Heart left ventricle (tissue), 16 donors: ENCODE measurements around the gene USP48. TPM values are rescaled to one million over a fixed set of nuclear protein-coding genes. Genes with fewer than 3 reads are reported as not detected.

Experiments used
- ATAC-seq, 4 donors: fragments of 200-7000 bp; cut with Tn5 transposase; one replicate each; pipeline ENCODE4 v1.9.1; 2020 to 2022; ENCODE audit warnings: moderate library complexity in 4 of 4, mild to moderate bottlenecking in 3 of 4, moderate number of reproducible peaks in 1 of 4
- DNase-seq, 5 donors: peaks; one replicate each; pipeline ENCODE4 v3.0.0-alpha.2; 2020
- H3K27ac ChIP-seq, 12 donors: fragments of 200-600 bp; sonication (generic) in 4 of 12; one replicate each; pipeline versions ENCODE4 v1.5.0 to v1.8.0; 2016 to 2022; ENCODE audit warnings: mild to moderate bottlenecking in 2 of 12
- H3K27me3 ChIP-seq, 9 donors: fragments of 200-600 bp; sonication (generic) in 2 of 9; one replicate each; pipeline versions ENCODE4 v1.5.1 to v1.8.0; 2016 to 2022; ENCODE audit warnings: mild to moderate bottlenecking in 3 of 9
- H3K36me3 ChIP-seq, 9 donors: fragments of 200-600 bp; sonication (generic) in 2 of 9; one replicate each; pipeline versions ENCODE4 v1.5.0 to v1.8.0; 2018 to 2022; ENCODE audit warnings: mild to moderate bottlenecking in 2 of 9
- H3K4me1 ChIP-seq, 12 donors: fragments of 200-600 bp; sonication (generic) in 4 of 12; one replicate each; pipeline versions ENCODE4 v1.5.0 to v1.8.0; 2016 to 2022; ENCODE audit warnings: mild to moderate bottlenecking in 3 of 12
- H3K4me3 ChIP-seq, 12 donors: fragments of 200-600 bp; sonication (generic) in 4 of 12; one replicate each; pipeline versions ENCODE4 v1.5.0 to v1.8.0; 2017 to 2022; ENCODE audit warnings: mild to moderate bottlenecking in 9 of 12, moderate library complexity in 4 of 12
- H3K9me3 ChIP-seq, 12 donors: fragments of 200-600 bp; sonication (generic) in 4 of 12; one replicate each; pipeline versions ENCODE4 v1.5.0 to v1.8.0; 2016 to 2022; ENCODE audit warnings: mild to moderate bottlenecking in 1 of 12
- CTCF ChIP-seq, 12 donors: fragments of 200-600 bp; sonication (generic) in 4 of 12; IDR thresholded peaks; one replicate each; pipeline versions ENCODE4 v1.5.0 to v1.8.0; 2018 to 2022; ENCODE audit warnings: antibody characterized with exemption in 12 of 12, mild to moderate bottlenecking in 5 of 12
- POLR2A ChIP-seq, 2 donors: fragments of 450-650 bp; IDR thresholded peaks; one replicate each; pipeline ENCODE4 v1.6.1; 2017; ENCODE audit warnings: antibody characterized with exemption in 2 of 2, mild to moderate bottlenecking in 2 of 2, moderate library complexity in 2 of 2
- WGBS, 4 donors: extraction: QIAGEN DNeasy Blood & Tissue Kit in 2 of 4; methylation state at CpG; one replicate each; pipeline versions ENCODE4 v1.1.5 to v1.1.7; 2013 to 2018; 5-methylcytosine and 5-hydroxymethylcytosine counted together
- intact Hi-C, 10 donors: fragments of 100-400 bp; cut with DNase I; formaldehyde crosslinking; loops; one replicate each; pipeline versions ENCODE4 v1.11.1 to v1.14.2; 2022
- polyA plus RNA-seq, 2 donors: library from polyadenylated mRNA; stranded (reverse); fragments of 200-250 nt; gene quantifications; one replicate each; pipeline ENCODE4 v1.2.3, GENCODE V29; 2013
- total RNA-seq, 9 donors: library from RNA; depleted of rRNA in 2 of 9; stranded (reverse); fragments of >200 nt in 2 of 9; fragmentation: NEBNext Ultra II Directional in 3 of 9; extraction: Animal tissue kit (Norgen Biotek cat#: 25700) in 3 of 9; gene quantifications; one replicate each; pipeline versions ENCODE4 v1.1.0 to v1.2.4, GENCODE V29; 2016 to 2023
- donor health status: ischemic (EF 13 %, LVEDD 7.1; RV severe dilation, severe dysfunction).
- donor health status: healthy with polysubstance abuse.
- donor health status: DM: no; HTN: yes; CAD: no.
- donor health status: DM: no; HTN: no; CAD: no.
- donor health status: ischemic (EF 25% LVEDD 6.9; RV normal size, moderate dysfunction).
- donor health status: ischemic (EF 25% LVEDD 5.7; RV mildly dilated, moderate dysfunction).
- donor health status: healthy.
- donor health status: DM: yes; HTN: yes; CAD: no.
- donor health status: ischemic (EF 35%, LVEDD 5.7; RV mildly dilated, moderate dysfunction).
- donor health status: nonischemic (EF 11% LVEDD 7.7; RV severe dilation, severe dysfunction).
- donor health status: DM: yes; HTN: yes; CAD: no.
- donor health status: PGD.
- donor health status: ischemic (EF 29% LVEDD 5.4; RV normal size, mild dysfunction).
- donor health status: nonischemic (EF 23%, LVEDD 6.1; RV moderate dilation, normal function).

The USP48 gene
- total and polyA plus RNA-seq, 11 donors, result 17.3 to 45.5 (median 38.8) TPM

DNA sequence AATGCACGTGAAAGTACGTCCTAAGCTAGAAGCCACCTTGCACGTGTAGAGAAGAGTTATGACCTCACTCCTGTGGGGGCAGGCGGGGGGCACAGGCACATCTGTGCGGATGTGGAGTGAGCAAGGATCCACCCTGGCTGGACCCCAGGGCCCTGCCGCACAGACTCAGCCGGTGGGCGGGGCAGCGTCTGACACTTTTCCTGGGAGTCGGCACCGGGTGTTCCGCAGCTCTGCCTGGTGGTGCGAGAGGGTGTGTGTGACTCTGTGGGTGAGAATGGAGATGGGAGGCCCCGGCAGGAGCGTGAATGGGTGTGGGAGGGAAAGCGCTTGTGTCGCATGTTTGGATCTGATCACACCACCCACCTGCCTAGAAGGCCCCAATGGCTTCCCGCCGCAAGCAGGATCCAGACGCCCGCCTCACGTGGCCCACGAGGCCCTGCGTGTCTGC, 143.3 kb downstream of the USP48 start:
- no peak for ATAC-seq
- Histone ChIP-seq H3K4me3 (no peak overlapping the region), H3K4me1 (peaks cover 0 to 27% (median 0%) of the 10 kb centered on the region in 12 donors), H3K36me3 (no peaks in the 10 kb centered on the region), H3K9me3 (no peaks in the 10 kb centered on the region), H3K27me3 (peaks cover 0 to 12% (median 0%) of the 10 kb centered on the region in 9 donors), H3K27ac (peak overlapping the region in 2 of 12 donors; percentile 45 to 64)
- TF ChIP-seq CTCF (IDR thresholded peaks at IDR 0.05) (no peak), POLR2A (IDR thresholded peaks at IDR 0.05) (no peak)
- DNase-seq, result no peak
- 46 to 53% (median 50%) methylated on average over 22 to 24 of the region's 24 CpGs for WGBS, 4 donors
- intact Hi-C loops, result no loop called here

GRCh38 chr1:21638531-21639341, 144.2 kb downstream of the USP48 start:
- no peak overlapping the region for H3K4me3 ChIP-seq
- no peaks in the 10 kb centered on the region for H3K36me3 ChIP-seq
- peak in 3 of 4 donors; percentile 67 to 85 (median 75) for ATAC-seq
- peak in 2 of 5 donors; percentile 54 to 73 for DNase-seq
- peak overlapping the region in 4 of 12 donors; percentile 28 to 64 (median 48) for H3K27ac ChIP-seq
- TF ChIP-seq CTCF (IDR thresholded peaks at IDR 0.05) (no peak), POLR2A (IDR thresholded peaks at IDR 0.05) (no peak)
- H3K4me1 ChIP-seq, result peaks cover 0 to 27% (median 0%) of the 10 kb centered on the region in 12 donors
- H3K27me3 ChIP-seq, result peaks cover 0 to 12% (median 0%) of the 10 kb centered on the region in 9 donors
- no peaks in the 10 kb centered on the region for H3K9me3 ChIP-seq
- intact Hi-C loops, result no loop called here
- 30 to 37% (median 33%) methylated on average over 6 to 10 of the region's 10 CpGs for WGBS, 4 donors

DNA sequence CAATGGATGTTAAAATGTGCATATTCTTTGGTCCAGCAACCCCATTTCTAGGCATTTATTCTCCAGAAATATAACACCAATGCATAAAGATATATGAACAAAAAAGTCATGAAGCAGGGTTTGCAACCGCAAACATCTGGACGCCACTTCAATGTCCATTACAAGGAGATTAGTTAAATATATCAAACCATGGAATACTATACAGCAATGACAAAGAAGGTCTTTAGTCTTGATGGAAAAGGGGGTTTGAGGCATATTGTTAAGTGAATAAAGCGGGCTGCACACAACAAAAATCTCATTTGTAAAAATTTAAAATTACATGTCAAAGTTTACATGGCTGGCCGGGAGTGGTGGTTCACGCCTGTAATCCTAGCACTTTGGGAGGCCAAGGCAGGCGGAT, 145.4 kb downstream of the USP48 start:
- intact Hi-C loops, result no loop called here
- no peak overlapping the region for H3K27ac ChIP-seq
- 88 to 96% (median 96%) methylated on average over 6 of the region's 6 CpGs for WGBS, 4 donors
- H3K4me1 ChIP-seq, result peaks cover 0 to 26% (median 0%) of the 10 kb centered on the region in 12 donors
- no peak overlapping the region for H3K4me3 ChIP-seq
- no peaks in the 10 kb centered on the region for H3K9me3 ChIP-seq
- ATAC-seq (no peak), DNase-seq (no peak)
- no peak for TF ChIP-seq CTCF (IDR thresholded peaks at IDR 0.05)
- TF ChIP-seq POLR2A (IDR thresholded peaks at IDR 0.05), result no peak
- H3K27me3 ChIP-seq, result peaks cover 0 to 15% (median 0%) of the 10 kb centered on the region in 9 donors
- no peaks in the 10 kb centered on the region for H3K36me3 ChIP-seq

GRCh38 chr1:21636029-21636428, 146.9 kb downstream of the USP48 start:
- Histone ChIP-seq H3K36me3 (no peaks in the 10 kb centered on the region), H3K27ac (no peak overlapping the region), H3K4me3 (no peak overlapping the region), H3K9me3 (no peaks in the 10 kb centered on the region), H3K27me3 (peaks cover 0 to 12% (median 0%) of the 10 kb centered on the region in 9 donors), H3K4me1 (peaks cover 0 to 24% (median 0%) of the 10 kb centered on the region in 12 donors)
- no peak for DNase-seq
- TF ChIP-seq CTCF (IDR thresholded peaks at IDR 0.05), result no peak
- 93 to 100% (median 96%) methylated on average over 2 of the region's 2 CpGs for WGBS, 4 donors
- intact Hi-C loops, result no loop called here
- no peak for ATAC-seq
